Nephron progenitor cell (in vitro differentiated cells): ENCODE measurements around the gene TAF4.

Source experiments
- DNase-seq: peaks from one replicate; pipeline ENCODE4 v3.0.0; 2021
- H3K27ac Mint-ChIP-seq: 2 replicates; pipeline ENCODE4 v1.8.0; 2021; ENCODE audit warnings: mild to moderate bottlenecking, moderate library complexity, mixed read lengths
- H3K27me3 Mint-ChIP-seq: 2 replicates; pipeline ENCODE4 v1.8.0; 2021; ENCODE audit warnings: mild to moderate bottlenecking, low read depth, mixed read lengths; ENCODE audit not compliant: poor library complexity
- H3K36me3 Mint-ChIP-seq: 2 replicates; pipeline ENCODE4 v1.8.0; 2021; ENCODE audit warnings: low read depth, mixed read lengths
- H3K4me1 Mint-ChIP-seq: 2 replicates; pipeline ENCODE4 v1.8.0; 2021; ENCODE audit warnings: mixed read lengths
- H3K4me3 Mint-ChIP-seq: 2 replicates; pipeline ENCODE4 v1.8.0; 2021; ENCODE audit warnings: mild to moderate bottlenecking, moderate library complexity, mixed read lengths
- H3K9me3 Mint-ChIP-seq: 2 replicates; pipeline ENCODE4 v1.8.0; 2021; ENCODE audit warnings: mild to moderate bottlenecking, moderate library complexity, mixed read lengths
- CTCF ChIP-seq: fragments of 200-600 bp; sonication (generic); IDR thresholded peaks from 2 replicates; pipeline ENCODE4 v1.5.0; 2021; ENCODE audit warnings: antibody characterized with exemption

Gene TAF4

GRCh38 chr20:62055106-62055861 is 10.4 kb downstream of the TAF4 start:
- Mint-ChIP-seq H3K4me3 (no peak overlapping the region), H3K4me1 (peaks cover 33% of the 10 kb centered on the region), H3K9me3 (no peaks in the 10 kb centered on the region), H3K27me3 (peaks cover 12% of the 10 kb centered on the region), H3K27ac (no peak overlapping the region), H3K36me3 (peaks cover 38% of the 10 kb centered on the region)
- TF ChIP-seq CTCF = no peak
- DNase-seq = no peak

- Mint-ChIP-seq H3K27ac (no peak overlapping the region), H3K4me3 (no peak overlapping the region), H3K4me1 (peaks cover 34% of the 10 kb centered on the region), H3K36me3 (peaks cover 30% of the 10 kb centered on the region), H3K9me3 (no peaks in the 10 kb centered on the region), H3K27me3 (peaks cover 10% of the 10 kb centered on the region)
- DNase-seq = no peak
- TF ChIP-seq CTCF = no peak
Observed at GRCh38 chr20:62054451-62054953, 11.2 kb downstream of the TAF4 start.

- peaks cover 25% of the 10 kb centered on the region for H3K36me3 Mint-ChIP-seq
- no peak for TF ChIP-seq CTCF
- H3K4me1 Mint-ChIP-seq = peaks cover 37% of the 10 kb centered on the region
- H3K4me3 Mint-ChIP-seq = no peak overlapping the region
- no peak for DNase-seq
- no peak overlapping the region for H3K27ac Mint-ChIP-seq
- H3K27me3 Mint-ChIP-seq = peaks cover 8% of the 10 kb centered on the region
- no peaks in the 10 kb centered on the region for H3K9me3 Mint-ChIP-seq
Observed at GRCh38 chr20:62053465-62054196, 12.1 kb downstream of the TAF4 start.

GRCh38 chr20:62052842-62053464 is 12.7 kb downstream of the TAF4 start:
- Mint-ChIP-seq H3K4me3 (no peak overlapping the region), H3K9me3 (no peaks in the 10 kb centered on the region), H3K27me3 (peaks cover 8% of the 10 kb centered on the region), H3K27ac (no peak overlapping the region), H3K4me1 (peaks cover 37% of the 10 kb centered on the region), H3K36me3 (peaks cover 25% of the 10 kb centered on the region)
- TF ChIP-seq CTCF = no peak
- no peak for DNase-seq

- DNase-seq = no peak
- Mint-ChIP-seq H3K4me3 (no peak overlapping the region), H3K27ac (no peak overlapping the region), H3K27me3 (peaks cover 11% of the 10 kb centered on the region), H3K4me1 (peaks cover 37% of the 10 kb centered on the region), H3K36me3 (peaks cover 25% of the 10 kb centered on the region), H3K9me3 (no peaks in the 10 kb centered on the region)
- TF ChIP-seq CTCF = no peak
Observed at GRCh38 chr20:62052336-62052841, 13.3 kb downstream of the TAF4 start.
